Measurements from ENCODE around the gene IGF2BP2.
A peak's percentile ranks its signal among the peaks of the same experiment; 100 is the strongest.
"Not testable (repeated sequence)": the region's sequence is repeated elsewhere in the genome, so short reads cannot be mapped to it uniquely, and the experiment has no call there.

Gene IGF2BP2

DNA sequence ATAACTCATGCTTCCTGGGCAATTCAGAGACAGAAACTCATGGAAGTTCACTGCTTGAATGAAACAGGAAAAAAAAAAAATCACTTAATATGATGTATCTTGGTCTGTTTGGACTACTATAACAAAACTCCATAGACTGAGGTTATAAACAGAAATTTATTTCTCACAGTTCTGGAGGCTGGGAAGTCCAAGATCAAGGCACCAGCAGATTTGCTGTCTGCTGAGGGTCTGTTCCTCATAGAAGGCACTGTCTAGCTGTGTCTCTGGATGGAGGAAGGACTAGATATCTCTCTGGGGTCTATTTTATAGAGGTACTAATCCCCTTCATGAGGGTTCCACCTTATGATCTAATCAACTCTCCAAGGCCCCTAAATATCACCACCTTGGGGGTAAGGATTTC is 119.3 kb downstream of the IGF2BP2 start:
- no peak overlapping the region for H3K4me3 ChIP-seq (replicated peaks; ENCODE audit: low read depth, low read length)
- TF ChIP-seq, protein P1, sequence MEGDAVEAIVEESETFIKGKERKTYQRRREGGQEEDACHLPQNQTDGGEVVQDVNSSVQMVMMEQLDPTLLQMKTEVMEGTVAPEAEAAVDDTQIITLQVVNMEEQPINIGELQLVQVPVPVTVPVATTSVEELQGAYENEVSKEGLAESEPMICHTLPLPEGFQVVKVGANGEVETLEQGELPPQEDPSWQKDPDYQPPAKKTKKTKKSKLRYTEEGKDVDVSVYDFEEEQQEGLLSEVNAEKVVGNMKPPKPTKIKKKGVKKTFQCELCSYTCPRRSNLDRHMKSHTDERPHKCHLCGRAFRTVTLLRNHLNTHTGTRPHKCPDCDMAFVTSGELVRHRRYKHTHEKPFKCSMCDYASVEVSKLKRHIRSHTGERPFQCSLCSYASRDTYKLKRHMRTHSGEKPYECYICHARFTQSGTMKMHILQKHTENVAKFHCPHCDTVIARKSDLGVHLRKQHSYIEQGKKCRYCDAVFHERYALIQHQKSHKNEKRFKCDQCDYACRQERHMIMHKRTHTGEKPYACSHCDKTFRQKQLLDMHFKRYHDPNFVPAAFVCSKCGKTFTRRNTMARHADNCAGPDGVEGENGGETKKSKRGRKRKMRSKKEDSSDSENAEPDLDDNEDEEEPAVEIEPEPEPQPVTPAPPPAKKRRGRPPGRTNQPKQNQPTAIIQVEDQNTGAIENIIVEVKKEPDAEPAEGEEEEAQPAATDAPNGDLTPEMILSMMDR (IDR thresholded peaks at IDR 0.05; ENCODE audit: low read length, missing control alignments): no peak
- DNase-seq (ENCODE audit: low read depth): no peak

DNA sequence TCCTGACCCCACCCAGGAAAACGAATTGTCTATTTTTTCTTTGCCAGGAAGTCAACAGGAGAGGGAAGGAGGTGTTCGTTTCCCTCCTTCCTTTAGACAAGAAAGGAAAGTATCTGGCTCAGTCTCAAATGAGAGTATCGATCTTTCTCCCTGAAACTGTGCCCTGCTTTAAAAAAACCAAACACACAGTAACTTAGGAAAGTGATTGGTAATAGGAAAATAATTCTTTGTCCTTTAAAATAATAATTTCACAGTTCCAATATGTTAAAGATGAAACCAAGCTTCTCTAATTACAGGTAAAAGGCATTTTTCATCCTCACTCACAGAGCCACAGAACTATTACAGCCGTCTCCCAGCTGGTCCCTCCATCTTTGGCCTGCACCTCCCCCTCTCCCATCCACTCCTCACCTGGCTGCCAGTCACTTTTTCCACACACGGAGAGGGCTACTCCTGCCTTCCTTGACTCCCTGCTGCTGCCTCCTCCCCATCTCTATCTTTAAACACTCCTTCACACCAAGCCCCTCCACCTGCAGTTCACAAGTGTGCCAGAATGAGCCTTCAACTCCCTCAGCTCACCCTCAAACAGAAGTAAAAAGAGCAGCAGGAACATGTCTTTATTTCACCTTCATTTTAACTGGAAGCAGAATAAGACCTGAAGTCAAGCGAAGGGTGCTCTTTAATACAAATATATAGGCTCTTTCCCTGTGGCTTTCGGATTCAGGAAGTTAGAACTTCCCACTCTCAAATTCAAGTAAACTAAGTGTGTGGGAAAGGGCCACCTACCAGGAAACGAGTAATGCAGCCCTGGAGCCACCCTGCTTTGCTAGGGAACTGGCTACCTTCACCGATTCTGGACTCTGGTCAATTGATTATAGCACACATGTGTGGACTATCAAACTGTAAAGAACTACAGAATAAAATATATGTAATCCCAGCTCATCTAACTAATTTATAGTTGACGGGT is 122.3 kb downstream of the IGF2BP2 start:
- TF ChIP-seq, protein P1 (IDR thresholded peaks at IDR 0.05; ENCODE audit: low read length, missing control alignments): no peak
- H3K4me3 ChIP-seq (replicated peaks; ENCODE audit: low read depth, low read length): no peak overlapping the region
- DNase-seq (ENCODE audit: low read depth): no peak

DNA sequence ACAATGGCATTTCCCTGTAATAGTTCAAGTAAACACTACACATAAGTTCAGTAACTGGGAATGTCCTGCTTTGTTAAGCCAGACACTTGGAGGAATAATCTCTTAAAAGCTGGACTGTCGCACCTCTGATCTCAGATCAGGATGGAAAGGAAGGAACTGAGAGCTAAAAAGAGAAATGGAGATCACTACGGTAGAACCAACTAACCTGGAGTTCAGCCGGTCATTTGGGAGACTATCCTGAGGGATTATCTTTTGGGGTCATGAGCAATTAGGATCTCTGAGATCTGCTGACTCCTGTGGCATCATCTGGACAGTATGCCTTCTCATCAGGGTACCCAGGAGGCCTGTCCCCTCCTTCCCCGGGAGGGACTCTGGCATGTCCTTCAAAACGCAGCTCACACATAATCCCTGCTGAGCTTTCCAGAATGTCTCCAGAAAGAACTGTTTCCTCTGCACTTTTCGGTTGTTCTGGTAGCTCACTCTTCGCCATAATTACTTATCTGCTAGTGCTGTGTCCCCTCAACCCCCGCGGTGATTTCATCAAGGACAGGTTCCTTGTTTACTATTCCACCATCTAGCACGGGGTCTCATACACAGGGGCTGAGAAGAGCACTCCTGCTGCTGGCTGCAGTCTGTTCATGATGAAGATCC is 123.1 kb downstream of the IGF2BP2 start:
- no peak overlapping the region for H3K4me3 ChIP-seq (replicated peaks; ENCODE audit: low read depth, low read length)
- DNase-seq (ENCODE audit: low read depth): no peak
- TF ChIP-seq, protein P1 (IDR thresholded peaks at IDR 0.05; ENCODE audit: low read length, missing control alignments): no peak

DNA sequence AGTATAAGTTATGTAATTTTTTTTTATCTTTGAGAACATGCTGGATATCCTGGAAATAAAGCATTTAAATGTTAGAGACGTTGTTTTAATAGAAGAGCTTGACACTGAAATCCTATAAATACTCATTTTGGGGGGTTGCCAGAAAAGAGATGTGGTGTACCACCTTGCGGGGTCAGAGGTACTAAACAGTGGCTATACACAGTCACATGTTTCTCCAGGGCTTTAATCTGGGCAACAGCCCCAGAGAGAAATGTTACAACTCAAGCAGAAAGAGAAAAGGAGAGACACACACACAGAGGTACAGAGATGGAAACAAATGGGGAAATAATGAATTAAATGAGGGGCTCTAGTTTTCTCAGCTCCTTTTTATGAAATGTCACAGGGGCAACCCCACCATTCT is 124.9 kb downstream of the IGF2BP2 start:
- no peak for DNase-seq (ENCODE audit: low read depth)
- TF ChIP-seq, protein P1 (IDR thresholded peaks at IDR 0.05; ENCODE audit: low read length, missing control alignments): no peak
- no peak overlapping the region for H3K4me3 ChIP-seq (replicated peaks; ENCODE audit: low read depth, low read length)

DNA sequence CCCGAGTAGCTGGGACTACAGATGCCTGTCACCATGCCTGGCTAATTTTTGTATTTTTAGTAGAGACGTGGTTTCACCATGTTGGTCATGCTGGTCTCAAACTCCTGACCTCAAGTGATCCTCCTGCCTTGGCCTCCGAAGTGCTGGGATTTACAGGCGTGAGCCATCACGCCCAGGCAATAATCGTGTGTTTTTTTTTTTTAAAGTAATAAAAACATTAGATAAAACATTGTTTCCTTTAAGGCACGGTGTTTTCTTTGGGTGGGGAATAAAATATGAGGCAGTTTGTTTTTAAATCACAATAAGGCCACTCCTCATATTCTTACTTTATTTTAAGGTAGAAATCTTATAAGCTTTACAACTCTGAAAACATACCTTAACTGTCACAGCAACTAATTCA is 127.6 kb downstream of the IGF2BP2 start:
- not testable (repeated sequence) for DNase-seq (ENCODE audit: low read depth); H3K4me3 ChIP-seq (replicated peaks; ENCODE audit: low read depth, low read length)

DNA sequence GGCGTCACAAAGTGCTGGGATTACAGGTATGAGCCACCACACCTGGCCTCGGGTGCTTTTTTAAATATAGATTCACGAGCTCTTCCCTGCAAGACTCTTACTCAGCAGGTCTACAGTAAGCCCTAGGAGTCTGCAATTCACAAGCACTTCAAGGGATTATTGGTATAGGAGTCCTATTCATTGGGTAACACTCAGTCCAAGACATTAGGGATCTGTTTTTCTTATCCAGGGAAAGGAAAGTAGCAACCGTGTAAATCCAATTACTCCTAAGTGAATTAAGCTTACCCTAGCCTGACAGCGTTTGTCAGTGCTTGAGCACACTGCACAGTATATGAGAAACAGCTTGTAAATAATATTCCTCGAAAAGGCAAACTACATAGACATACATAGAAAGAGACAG is 128.8 kb downstream of the IGF2BP2 start:
- no peak overlapping the region for H3K4me3 ChIP-seq (replicated peaks; ENCODE audit: low read depth, low read length)
- TF ChIP-seq, protein P1 (IDR thresholded peaks at IDR 0.05; ENCODE audit: low read length, missing control alignments): no peak
- no peak for DNase-seq (ENCODE audit: low read depth)

DNA sequence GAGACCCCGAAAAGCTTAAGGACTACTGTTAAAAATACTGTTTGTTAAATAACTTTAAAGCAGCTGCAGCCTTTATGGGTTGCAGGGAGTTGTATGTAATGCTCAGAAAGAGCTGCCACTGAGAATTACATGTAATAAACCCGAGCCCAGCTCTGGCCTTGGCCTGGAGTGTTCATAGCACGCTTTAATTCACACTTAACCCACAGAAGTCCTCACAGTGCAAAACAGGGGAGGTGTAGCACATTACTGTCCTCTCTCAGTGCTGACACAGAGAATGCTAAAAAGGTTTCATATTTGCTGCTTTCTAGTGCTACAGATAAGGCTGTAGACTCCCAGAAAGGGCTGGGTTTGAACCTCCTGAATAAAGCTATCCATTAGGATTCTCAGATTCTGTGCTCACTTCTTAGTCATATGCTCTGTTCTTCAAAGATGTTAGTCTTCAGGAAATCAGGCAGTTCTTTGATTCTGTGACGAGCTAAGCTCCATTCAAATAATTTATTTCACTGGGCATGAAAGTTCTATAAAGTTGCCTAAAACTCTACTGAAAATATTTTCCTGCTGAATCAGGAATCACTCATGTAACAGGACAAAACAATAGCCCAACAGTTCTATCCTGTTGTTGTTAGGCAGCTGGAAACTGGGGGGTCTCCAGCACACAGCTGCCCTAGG is 130.7 kb downstream of the IGF2BP2 start:
- DNase-seq (ENCODE audit: low read depth): peak; percentile 54

More for the DNA sequence above, 130.7 kb downstream of the IGF2BP2 start:
- H3K4me3 ChIP-seq (replicated peaks; ENCODE audit: low read depth, low read length): no peak overlapping the region
- TF ChIP-seq, protein P1 (IDR thresholded peaks at IDR 0.05; ENCODE audit: low read length, missing control alignments): no peak

All from fibroblast of pulmonary artery (primary cell).